Activated B cell treated with CpG ODN at 0.5 μM for 24 hours (primary cell): Measurements from ENCODE around the gene DDI1. TPM values are rescaled to one million over a fixed set of nuclear protein-coding genes. Genes with fewer than 3 reads are reported as not detected.

ENCODE experiments used
- ATAC-seq: fragments of 200-7000 bp; cut with Tn5 transposase; one replicate; pipeline ENCODE4 v1.10.0; 2021; ENCODE audit warnings: low read depth, mild to moderate bottlenecking, moderate library complexity
- CTCF ChIA-PET: fragments of 350-600 bp; sonication (Branson Sonifier 250); formaldehyde crosslinking; loops from one replicate; lab custom pipeline; 2021; ENCODE audit warnings: antibody characterized with exemption; lab: Charles Lee
- POLR2A ChIA-PET: fragments of 350-600 bp; sonication (Branson Sonifier 250); formaldehyde crosslinking; loops from one replicate; lab custom pipeline; 2021; ENCODE audit warnings: antibody characterized with exemption; lab: Charles Lee
- DNase-seq: peaks from one replicate; pipeline ENCODE4 v3.0.0; 2022
- H3K27ac Mint-ChIP-seq: one replicate; pipeline ENCODE4 v1.8.0; 2020; ENCODE audit warnings: mixed read lengths
- H3K27me3 Mint-ChIP-seq: one replicate; pipeline ENCODE4 v1.8.0; 2021; ENCODE audit warnings: mixed read lengths
- H3K36me3 Mint-ChIP-seq: one replicate; pipeline ENCODE4 v1.8.0; 2021; ENCODE audit warnings: low read depth, mixed read lengths
- H3K4me1 Mint-ChIP-seq: one replicate; pipeline ENCODE4 v1.8.0; 2021; ENCODE audit warnings: mixed read lengths
- H3K4me3 Mint-ChIP-seq: one replicate; pipeline ENCODE4 v1.8.0; 2020; ENCODE audit warnings: mild to moderate bottlenecking, mixed read lengths
- H3K9me3 Mint-ChIP-seq: one replicate; pipeline ENCODE4 v1.8.0; 2020; ENCODE audit warnings: mixed read lengths
- CTCF ChIP-seq: fragments of 200-600 bp; IDR thresholded peaks from one replicate; pipeline ENCODE4 v1.8.0; 2022; ENCODE audit warnings: antibody characterized with exemption, mild to moderate bottlenecking
- intact Hi-C: fragments of 100-400 bp; cut with micrococcal nuclease; formaldehyde crosslinking; loops from one replicate; pipeline ENCODE4 v1.15.1; 2024
- total RNA-seq: library from RNA; stranded (reverse); gene quantifications from 2 replicates; pipeline ENCODE4 v1.2.3, GENCODE V29; 2022

Gene DDI1
- total RNA-seq, 1 donor from 2014 or later = not detected

DNA sequence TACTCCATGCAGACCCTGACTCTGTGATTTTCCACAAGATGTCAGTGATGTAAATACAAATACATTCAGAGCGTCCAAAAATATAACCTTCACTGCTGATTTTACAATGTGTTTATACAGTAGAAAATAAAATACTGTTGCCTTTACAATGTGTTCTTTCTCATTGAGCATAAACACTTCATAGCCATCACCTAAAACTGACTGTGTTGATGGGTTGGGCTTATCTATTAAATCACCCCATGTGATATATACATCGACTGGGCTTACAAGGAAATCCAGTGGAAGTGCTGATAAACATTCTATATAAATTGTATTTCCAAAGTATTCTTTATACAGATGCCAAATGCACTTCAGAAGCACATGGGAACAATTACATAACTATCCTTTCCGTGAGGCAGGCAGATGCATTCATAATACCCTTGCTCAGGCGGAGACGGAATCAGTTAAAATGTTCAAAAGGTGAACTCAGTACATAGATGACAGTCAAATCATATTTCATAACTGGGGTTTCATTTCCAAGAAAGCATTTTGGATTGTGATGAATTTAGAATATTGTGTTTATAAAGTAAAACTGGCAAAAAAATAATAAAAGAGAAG is 27.7 kb downstream of the DDI1 start:
- no peak for TF ChIP-seq CTCF
- H3K27me3 Mint-ChIP-seq = no peaks in the 10 kb centered on the region
- H3K9me3 Mint-ChIP-seq = no peaks in the 10 kb centered on the region
- no peak overlapping the region for H3K27ac Mint-ChIP-seq
- POLR2A ChIA-PET = no interaction called here
- DNase-seq = no peak
- CTCF ChIA-PET = no interaction called here
- intact Hi-C loops = no loop called here
- peaks cover 11% of the 10 kb centered on the region for H3K4me1 Mint-ChIP-seq
- no peaks in the 10 kb centered on the region for H3K36me3 Mint-ChIP-seq
- no peak for ATAC-seq
- H3K4me3 Mint-ChIP-seq = no peak overlapping the region

DNA sequence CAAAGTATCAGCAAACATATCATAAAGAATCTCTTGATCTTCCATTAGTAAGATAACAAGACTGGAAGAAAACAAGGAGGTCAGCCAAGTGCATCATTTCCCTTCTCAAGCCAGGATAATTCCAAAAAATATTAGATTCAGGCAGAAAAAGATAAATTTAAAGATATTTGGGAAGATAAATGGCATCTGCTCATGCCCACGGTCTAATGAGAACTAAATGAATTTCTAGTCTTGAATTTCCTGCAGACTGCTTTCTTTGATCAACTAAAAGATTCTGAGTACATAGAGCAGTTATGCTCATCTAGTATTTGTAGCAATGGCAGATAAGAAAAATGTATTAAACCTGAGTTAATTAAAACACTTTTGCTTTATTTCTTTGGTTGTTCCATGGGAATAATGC is 31.1 kb downstream of the DDI1 start:
- no peak for TF ChIP-seq CTCF
- ChIA-PET CTCF (no interaction called here), POLR2A (no interaction called here)
- H3K4me3 Mint-ChIP-seq = no peak overlapping the region
- ATAC-seq (no peak), DNase-seq (no peak)
- peaks cover 8% of the 10 kb centered on the region for H3K4me1 Mint-ChIP-seq
- no peak overlapping the region for H3K27ac Mint-ChIP-seq
- no peaks in the 10 kb centered on the region for H3K27me3 Mint-ChIP-seq
- H3K36me3 Mint-ChIP-seq = no peaks in the 10 kb centered on the region
- intact Hi-C loops = no loop called here
- no peaks in the 10 kb centered on the region for H3K9me3 Mint-ChIP-seq

DNA sequence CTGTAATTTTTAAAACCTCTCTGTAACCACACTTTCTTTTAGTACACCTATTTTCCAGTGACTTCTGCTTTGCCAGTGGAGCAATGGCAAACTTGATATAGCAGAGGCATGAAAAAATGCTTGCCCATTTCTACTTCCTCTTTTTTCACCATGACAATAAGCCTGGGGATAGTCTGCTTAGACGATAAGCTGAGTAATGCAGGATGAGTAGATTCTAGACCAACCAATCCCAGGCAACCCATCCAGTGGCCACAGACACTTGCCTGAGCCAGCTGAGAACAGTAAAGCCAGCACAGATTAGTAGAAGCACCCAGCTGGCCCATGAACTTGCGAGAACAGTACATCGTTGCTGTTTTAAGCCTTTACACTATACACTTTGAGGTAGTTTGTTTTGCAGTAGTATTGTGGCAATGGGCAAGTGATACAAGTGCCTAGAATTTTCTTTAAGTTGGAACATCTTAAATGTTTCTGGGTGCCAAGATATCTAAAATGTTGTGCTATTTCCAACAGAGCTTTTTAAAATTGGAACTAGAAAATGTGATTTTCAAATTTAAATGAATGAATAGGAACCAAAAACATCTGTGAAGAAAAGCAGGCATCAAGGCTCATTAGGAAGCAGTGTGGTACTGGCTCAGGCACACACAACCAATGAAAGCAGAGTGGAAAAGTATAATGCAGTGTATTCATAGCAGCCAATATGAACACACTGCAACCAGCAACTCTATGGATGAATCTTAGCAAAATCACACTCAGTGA is 37.7 kb downstream of the DDI1 start:
- intact Hi-C loops = loop anchor here (5.0 kb wide), 1 partner anchor 67 kb away; no protein-coding TSS in a partner anchor
- no peaks in the 10 kb centered on the region for H3K27me3 Mint-ChIP-seq
- H3K36me3 Mint-ChIP-seq = no peaks in the 10 kb centered on the region
- no peak overlapping the region for H3K27ac Mint-ChIP-seq
- no peaks in the 10 kb centered on the region for H3K9me3 Mint-ChIP-seq
- H3K4me3 Mint-ChIP-seq = no peak overlapping the region
- ChIA-PET CTCF (no interaction called here), POLR2A (no interaction called here)
- DNase-seq (no peak), ATAC-seq (peak; percentile 85)
- TF ChIP-seq CTCF = no peak
- H3K4me1 Mint-ChIP-seq = peaks cover 26% of the 10 kb centered on the region

DNA sequence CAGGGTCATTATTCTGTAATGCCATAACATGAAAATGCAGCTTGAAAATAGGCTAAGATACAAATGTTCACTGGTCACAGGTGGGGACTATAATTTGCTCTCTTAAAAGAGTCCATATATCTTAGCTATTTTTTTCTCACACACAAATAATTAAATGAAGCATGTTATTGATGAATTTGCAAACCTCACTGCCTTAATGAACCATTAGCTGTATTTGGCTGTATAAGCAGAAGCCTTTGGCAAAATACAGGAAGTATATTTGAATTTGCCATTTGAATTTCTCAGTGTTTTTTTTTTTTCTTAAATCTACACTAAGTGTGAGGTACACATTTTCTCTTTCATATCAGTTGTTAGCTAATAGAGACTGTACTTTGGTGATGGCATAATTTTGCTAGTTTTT is 38.7 kb downstream of the DDI1 start:
- H3K27me3 Mint-ChIP-seq = no peaks in the 10 kb centered on the region
- CTCF ChIA-PET = no interaction called here
- no peak for TF ChIP-seq CTCF
- peaks cover 26% of the 10 kb centered on the region for H3K4me1 Mint-ChIP-seq
- intact Hi-C loops = no loop called here
- POLR2A ChIA-PET = no interaction called here
- no peaks in the 10 kb centered on the region for H3K9me3 Mint-ChIP-seq
- H3K36me3 Mint-ChIP-seq = no peaks in the 10 kb centered on the region
- DNase-seq (no peak), ATAC-seq (no peak)
- H3K4me3 Mint-ChIP-seq = no peak overlapping the region
- no peak overlapping the region for H3K27ac Mint-ChIP-seq

- H3K4me3 Mint-ChIP-seq = peak overlapping the region; percentile 17
- ATAC-seq (no peak), DNase-seq (no peak)
- no peaks in the 10 kb centered on the region for H3K27me3 Mint-ChIP-seq
- H3K27ac Mint-ChIP-seq = no peak overlapping the region
- TF ChIP-seq CTCF = no peak
- peaks cover 26% of the 10 kb centered on the region for H3K4me1 Mint-ChIP-seq
- no peaks in the 10 kb centered on the region for H3K36me3 Mint-ChIP-seq
- intact Hi-C loops = no loop called here
- H3K9me3 Mint-ChIP-seq = no peaks in the 10 kb centered on the region
- POLR2A ChIA-PET = interaction anchor here (0.7 kb wide), 1 partner anchor 243 kb away, joined by 3 read pairs; no protein-coding TSS in a partner anchor
- CTCF ChIA-PET = no interaction called here
Observed at GRCh38 chr11:104075706-104076105, 39.3 kb downstream of the DDI1 start.
